HG03066 (cell line): ENCODE results near the gene GIMAP1.
"Not testable (repeated sequence)": the region's sequence is repeated elsewhere in the genome, so short reads cannot be mapped to it uniquely, and the experiment has no call there.

Experiments used
- ATAC-seq: cut with Tn5 transposase; IDR thresholded peaks from one replicate; pipeline ENCODE4 v1.9.1; 2021; ENCODE audit warnings: low read depth; ENCODE audit not compliant: unreplicated experiment

Gene GIMAP1

GRCh38 chr7:150716368-150716767, at the start of gene GIMAP1:
TSS of gene GIMAP1 (plus strand) at chr7:150716613. CDS start at chr7:150719048, 2,435 bp downstream.
- peak; percentile 75 for ATAC-seq

- peak; percentile 83 for ATAC-seq
Observed at GRCh38 chr7:150668472-150668911, 47.9 kb upstream of the GIMAP1 start.

GRCh38 chr7:150668977-150669376, 47.4 kb upstream of the GIMAP1 start:
- no peak for ATAC-seq

- ATAC-seq: not testable (repeated sequence)
Observed at GRCh38 chr7:150671798-150672585, 44.4 kb upstream of the GIMAP1 start.

GRCh38 chr7:150675714-150676113, 40.7 kb upstream of the GIMAP1 start:
- ATAC-seq: no peak

- not testable (repeated sequence) for ATAC-seq
Observed at GRCh38 chr7:150676276-150676675, 40.1 kb upstream of the GIMAP1 start.

- ATAC-seq: not testable (repeated sequence)
Observed at GRCh38 chr7:150676854-150677253, 39.6 kb upstream of the GIMAP1 start.

- ATAC-seq: not testable (repeated sequence)
Observed at GRCh38 chr7:150678601-150679000, 37.8 kb upstream of the GIMAP1 start.

GRCh38 chr7:150680364-150680763, 36.0 kb upstream of the GIMAP1 start:
- not testable (repeated sequence) for ATAC-seq

GRCh38 chr7:150685219-150686029, 31.0 kb upstream of the GIMAP1 start, which contains the start of gene GIMAP2:
TSS of gene GIMAP2 (plus strand) at chr7:150685706. CDS start at chr7:150687060, 1,354 bp downstream.
- ATAC-seq: peak; percentile 95

- ATAC-seq: peak; percentile 43
Observed at GRCh38 chr7:150686030-150686631, 30.3 kb upstream of the GIMAP1 start.

- no peak for ATAC-seq
Observed at GRCh38 chr7:150688630-150689029, 27.8 kb upstream of the GIMAP1 start.

GRCh38 chr7:150695654-150696053, 20.8 kb upstream of the GIMAP1 start:
- no peak for ATAC-seq

- ATAC-seq: no peak
Observed at GRCh38 chr7:150703209-150703608, 13.2 kb upstream of the GIMAP1 start.

- ATAC-seq: no peak
Observed at GRCh38 chr7:150715293-150715692, 1.1 kb upstream of the GIMAP1 start.

- ATAC-seq: no peak
Observed at GRCh38 chr7:150715738-150716137, 675 bp upstream of the GIMAP1 start.

GRCh38 chr7:150716939-150717338, 526 bp downstream of the GIMAP1 start:
- no peak for ATAC-seq

GRCh38 chr7:150717814-150718420, 1.5 kb downstream of the GIMAP1 start:
- no peak for ATAC-seq

- ATAC-seq: no peak
Observed at GRCh38 chr7:150719436-150719835, 3.0 kb downstream of the GIMAP1 start.
